ENCODE results near the gene CLIC5. TPM values are rescaled to one million over a fixed set of nuclear protein-coding genes. Genes with fewer than 3 reads are reported as not detected.

Gene CLIC5
- total and polyA plus RNA-seq, 2 of the 8 experiments (the other 6 are each of a cell fraction or from before 2014, with no cell fraction given): 0.12 to 0.15 TPM

DNA sequence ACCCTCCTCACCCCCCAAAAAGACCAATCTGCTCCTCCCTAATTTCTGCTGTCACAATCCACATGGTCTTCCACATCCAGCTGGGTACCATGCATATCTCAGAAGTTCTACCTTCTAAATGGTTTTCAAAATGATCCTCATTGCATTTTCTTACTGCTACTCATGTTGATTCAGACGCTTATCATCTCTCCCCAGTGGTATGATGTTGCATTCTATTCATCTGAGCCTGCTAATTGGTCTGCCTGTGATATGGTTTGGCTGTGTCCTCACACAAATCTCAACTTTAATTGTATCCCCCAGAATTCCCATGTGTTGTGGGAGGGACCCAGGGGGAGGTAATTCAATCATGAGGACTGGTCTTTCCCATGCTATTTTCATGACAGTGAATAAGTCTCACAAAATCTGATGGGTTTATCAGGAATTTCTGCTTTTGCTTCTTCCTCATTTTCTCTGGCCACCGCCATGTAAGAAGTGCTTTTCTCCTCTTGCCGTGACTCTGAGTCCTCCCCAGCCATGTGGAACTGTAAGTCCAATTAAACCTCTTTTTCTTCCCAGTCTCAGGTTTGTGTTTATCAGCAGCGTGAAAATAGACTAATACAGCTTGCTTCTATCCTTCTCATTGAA lies 41.4 kb upstream of the CLIC5 start (continued):
- TF ChIP-seq RFX5 (IDR thresholded peaks at IDR 0.05; ENCODE audit: borderline replicate concordance, low read depth, low read length) (no peak), GABPA (IDR thresholded peaks at IDR 0.05; ENCODE audit: borderline replicate concordance, insufficient read depth, low read length) (no peak), SAP30 (IDR thresholded peaks at IDR 0.05; ENCODE audit: insufficient read depth, insufficient replicate concordance, low read length) (no peak), CHD2 (IDR thresholded peaks at IDR 0.05; ENCODE audit: low read length) (no peak), SIX5 (IDR thresholded peaks at IDR 0.05; ENCODE audit: low read depth, low read length) (no peak)

Measured in H1 (cell line).